ENCODE results near the gene GPX8.

The GPX8 gene

DNA sequence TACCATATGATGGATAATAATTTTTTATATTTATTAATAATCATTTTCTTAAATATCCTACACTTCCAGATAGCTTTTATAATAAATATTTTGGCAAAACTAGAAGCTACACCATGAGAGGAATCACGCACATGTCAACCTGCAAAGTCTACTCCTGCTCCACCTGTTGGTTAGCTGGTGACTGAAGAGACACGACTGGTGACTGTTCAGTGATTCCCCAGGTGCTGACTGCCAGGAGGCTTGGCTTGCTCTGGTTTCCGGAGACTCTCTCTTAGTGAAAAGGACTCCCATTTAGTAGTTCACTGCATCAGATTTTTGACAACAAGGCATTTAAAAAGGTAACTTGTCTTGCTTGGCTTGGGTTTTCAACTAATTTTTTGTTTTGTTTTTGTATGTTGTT lies 36.6 kb upstream of the GPX8 start:
- Histone ChIP-seq H2BK12ac (ENCODE audit: low read length in 2 of 2) (no peak overlapping the region), H3K9ac (ENCODE audit: low read length) (no peak overlapping the region), H3K4me2 (ENCODE audit: low read length, poor library complexity, severe bottlenecking) (no peak overlapping the region), H3K14ac (ENCODE audit: low read length in 2 of 2) (no peak overlapping the region), H3K27me3 (ENCODE audit: control insufficient read depth in 1 of 2, insufficient read depth in 1 of 2, low read length in 2 of 2) (peaks cover 0 to 13% of the 10 kb centered on the region in 2 experiments), H3K79me1 (replicated peaks; ENCODE audit: low read length, poor library complexity, severe bottlenecking) (no peaks in the 10 kb centered on the region), H3K36me3 (ENCODE audit: control insufficient read depth in 1 of 2, insufficient read depth in 2 of 2, low read depth in 1 of 2, low read length in 2 of 2) (no peaks in the 10 kb centered on the region), H3K27ac (ENCODE audit: low read length, poor library complexity, severe bottlenecking) (no peak overlapping the region), H2BK15ac (ENCODE audit: low read depth, poor library complexity, severe bottlenecking) (no peak overlapping the region), H3K4ac (ENCODE audit: low read depth in 1 of 2, low read length in 2 of 2) (no peak overlapping the region), H4K8ac (ENCODE audit: low read length) (no peak overlapping the region), H2BK5ac (ENCODE audit: low read depth, low read length, poor library complexity, severe bottlenecking) (no peak overlapping the region), H2AK5ac (ENCODE audit: low read length, severe bottlenecking) (no peak overlapping the region), H3K4me3 (ENCODE audit: insufficient read depth in 1 of 2, low read depth in 1 of 2, low read length in 2 of 2) (no peak overlapping the region), H3K4me1 (ENCODE audit: control insufficient read depth, insufficient read depth, low read depth, low read length) (no peaks in the 10 kb centered on the region), H3K18ac (ENCODE audit: low read depth in 1 of 2, low read length in 2 of 2) (no peak overlapping the region), H2BK120ac (ENCODE audit: low read depth, low read length) (no peak overlapping the region), H3K9me3 (ENCODE audit: control insufficient read depth, low read length) (no peaks in the 10 kb centered on the region), H4K91ac (ENCODE audit: low read length) (no peak overlapping the region), H2AFZ (ENCODE audit: low read depth, low read length) (no peak overlapping the region), H3K23ac (ENCODE audit: low read length in 2 of 2) (no peak overlapping the region)
- 87% methylated on average over 3 of the region's 3 CpGs for WGBS
- DNase-seq, result no peak

DNA sequence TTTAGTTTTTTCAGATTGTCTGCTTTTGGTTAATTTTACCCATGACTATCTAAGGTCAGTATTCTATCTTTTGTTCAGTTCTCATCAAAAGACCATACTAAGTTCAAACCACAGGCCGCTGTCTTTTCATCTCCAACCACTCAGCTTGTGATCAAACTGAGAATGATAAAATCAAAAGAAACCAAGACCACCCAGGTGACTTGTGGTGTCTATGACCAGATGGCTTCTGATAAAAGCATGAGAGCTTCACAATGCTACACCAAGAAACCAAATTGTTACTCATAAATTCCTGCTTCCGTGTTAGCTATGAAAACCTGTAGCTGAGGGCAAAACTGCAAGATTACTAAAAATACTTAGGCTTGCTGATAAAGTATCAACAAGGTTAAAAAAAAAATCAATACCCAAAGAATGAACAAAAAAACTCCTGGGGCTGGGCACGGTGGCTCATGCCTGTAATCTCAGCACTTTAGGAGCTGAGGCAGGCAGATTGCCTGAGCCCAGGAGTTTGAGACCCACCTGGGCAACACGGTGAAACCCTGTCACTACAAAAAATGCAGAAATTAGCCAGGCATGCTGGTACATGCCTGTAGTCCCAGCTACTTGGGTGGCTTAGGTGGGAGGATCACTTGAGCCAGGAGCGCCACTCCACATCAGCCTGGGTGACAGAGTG lies 25.8 kb upstream of the GPX8 start:
- Histone ChIP-seq H2BK12ac (ENCODE audit: low read length in 2 of 2) (no peak overlapping the region), H3K9me3 (ENCODE audit: control insufficient read depth, low read length) (peaks cover 21% of the 10 kb centered on the region), H3K27me3 (ENCODE audit: control insufficient read depth in 1 of 2, insufficient read depth in 1 of 2, low read length in 2 of 2) (peaks cover 0 to 17% of the 10 kb centered on the region in 2 experiments), H3K14ac (ENCODE audit: low read length in 2 of 2) (no peak overlapping the region), H3K36me3 (ENCODE audit: control insufficient read depth in 1 of 2, insufficient read depth in 2 of 2, low read depth in 1 of 2, low read length in 2 of 2) (no peaks in the 10 kb centered on the region), H3K4me2 (ENCODE audit: low read length, poor library complexity, severe bottlenecking) (no peak overlapping the region), H2AK5ac (ENCODE audit: low read length, severe bottlenecking) (no peak overlapping the region), H4K8ac (ENCODE audit: low read length) (no peak overlapping the region), H2AFZ (ENCODE audit: low read depth, low read length) (no peak overlapping the region), H3K4me3 (ENCODE audit: insufficient read depth in 1 of 2, low read depth in 1 of 2, low read length in 2 of 2) (no peak overlapping the region), H3K4me1 (ENCODE audit: control insufficient read depth, insufficient read depth, low read depth, low read length) (no peaks in the 10 kb centered on the region), H4K91ac (ENCODE audit: low read length) (no peak overlapping the region), H3K23ac (ENCODE audit: low read length in 2 of 2) (no peak overlapping the region), H3K9ac (ENCODE audit: low read length) (no peak overlapping the region), H2BK120ac (ENCODE audit: low read depth, low read length) (no peak overlapping the region), H3K79me1 (replicated peaks; ENCODE audit: low read length, poor library complexity, severe bottlenecking) (no peaks in the 10 kb centered on the region), H3K4ac (ENCODE audit: low read depth in 1 of 2, low read length in 2 of 2) (no peak overlapping the region), H3K27ac (ENCODE audit: low read length, poor library complexity, severe bottlenecking) (no peak overlapping the region), H2BK15ac (ENCODE audit: low read depth, poor library complexity, severe bottlenecking) (no peak overlapping the region), H2BK5ac (ENCODE audit: low read depth, low read length, poor library complexity, severe bottlenecking) (no peak overlapping the region), H3K18ac (ENCODE audit: low read depth in 1 of 2, low read length in 2 of 2) (no peak overlapping the region)
- no peak for DNase-seq
- 84% methylated on average over 4 of the region's 5 CpGs for whole genome bisulfite sequencing

DNA sequence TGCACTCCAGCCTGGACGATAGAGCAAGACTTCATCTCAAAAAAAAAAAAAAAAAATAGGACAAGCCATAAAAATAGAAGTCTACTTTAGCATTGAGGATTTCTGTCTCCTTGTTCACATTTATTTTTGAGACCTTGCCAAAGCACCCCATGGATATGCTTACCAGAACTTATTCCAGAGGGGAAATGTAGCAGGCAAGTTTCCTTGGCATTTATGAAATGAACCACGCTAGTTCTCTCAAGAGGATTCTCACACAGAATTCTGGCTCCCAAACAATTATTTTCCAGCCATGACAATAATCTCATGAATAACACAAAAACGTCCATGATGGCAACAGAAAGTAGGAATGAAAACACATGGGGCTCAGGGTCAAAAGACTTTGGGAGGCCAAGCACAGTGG lies 23.4 kb upstream of the GPX8 start:
- Histone ChIP-seq H2BK5ac (ENCODE audit: low read depth, low read length, poor library complexity, severe bottlenecking) (no peak overlapping the region), H3K36me3 (ENCODE audit: control insufficient read depth in 1 of 2, insufficient read depth in 2 of 2, low read depth in 1 of 2, low read length in 2 of 2) (no peaks in the 10 kb centered on the region)
- WGBS, result 87% methylated on average over 2 of the region's 3 CpGs

DNA sequence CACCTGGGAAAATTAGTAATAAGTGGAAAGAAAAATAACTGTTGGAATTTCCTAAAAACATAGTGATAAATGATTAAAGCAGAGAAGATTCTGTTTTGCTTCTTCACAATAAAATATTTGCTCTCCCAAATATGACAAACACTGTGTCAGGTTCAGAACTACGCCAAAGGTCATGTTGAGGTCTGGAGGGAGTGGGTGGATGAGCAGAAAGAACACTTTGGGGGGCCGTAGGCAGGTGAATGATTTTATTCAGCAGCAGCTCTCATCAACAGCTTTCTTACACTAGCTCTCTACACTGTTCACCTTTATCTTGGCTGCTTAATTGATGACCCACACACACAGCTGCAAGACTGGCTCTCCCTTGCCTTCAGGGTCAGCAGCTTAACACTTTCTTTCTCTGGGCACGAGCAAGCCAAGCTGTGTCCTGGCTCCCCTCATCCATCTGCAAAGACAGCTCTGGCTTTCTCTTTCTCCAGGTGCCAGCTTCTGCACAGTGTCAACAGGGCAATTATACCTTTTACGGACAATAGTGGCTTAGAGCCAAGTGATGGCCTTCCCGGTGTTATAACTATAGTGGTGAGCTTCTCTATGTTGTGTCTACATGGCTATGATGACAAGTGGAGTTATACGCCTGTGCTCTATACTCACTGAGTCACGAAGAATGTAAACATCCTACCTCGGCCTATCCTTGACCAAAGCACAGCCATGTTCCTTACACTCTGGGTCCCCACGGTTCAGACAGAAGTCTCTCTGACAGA lies 18.9 kb upstream of the GPX8 start:
- Histone ChIP-seq H2BK120ac (ENCODE audit: low read depth, low read length) (no peak overlapping the region), H3K4me3 (ENCODE audit: insufficient read depth in 1 of 2, low read depth in 1 of 2, low read length in 2 of 2) (no peak overlapping the region), H2BK12ac (ENCODE audit: low read length in 2 of 2) (no peak overlapping the region), H2BK5ac (ENCODE audit: low read depth, low read length, poor library complexity, severe bottlenecking) (no peak overlapping the region), H3K9me3 (ENCODE audit: control insufficient read depth, low read length) (no peaks in the 10 kb centered on the region), H3K4me1 (ENCODE audit: control insufficient read depth, insufficient read depth, low read depth, low read length) (no peaks in the 10 kb centered on the region), H3K79me1 (replicated peaks; ENCODE audit: low read length, poor library complexity, severe bottlenecking) (no peaks in the 10 kb centered on the region), H2AFZ (ENCODE audit: low read depth, low read length) (no peak overlapping the region), H3K36me3 (ENCODE audit: control insufficient read depth in 1 of 2, insufficient read depth in 2 of 2, low read depth in 1 of 2, low read length in 2 of 2) (no peaks in the 10 kb centered on the region), H3K18ac (ENCODE audit: low read depth in 1 of 2, low read length in 2 of 2) (no peak overlapping the region), H3K14ac (ENCODE audit: low read length in 2 of 2) (no peak overlapping the region), H3K27ac (ENCODE audit: low read length, poor library complexity, severe bottlenecking) (no peak overlapping the region), H3K23ac (ENCODE audit: low read length in 2 of 2) (no peak overlapping the region), H2BK15ac (ENCODE audit: low read depth, poor library complexity, severe bottlenecking) (no peak overlapping the region), H2AK5ac (ENCODE audit: low read length, severe bottlenecking) (no peak overlapping the region), H3K9ac (ENCODE audit: low read length) (no peak overlapping the region), H3K4ac (ENCODE audit: low read depth in 1 of 2, low read length in 2 of 2) (no peak overlapping the region), H4K91ac (ENCODE audit: low read length) (no peak overlapping the region), H3K4me2 (ENCODE audit: low read length, poor library complexity, severe bottlenecking) (no peak overlapping the region), H4K8ac (ENCODE audit: low read length) (no peak overlapping the region), H3K27me3 (ENCODE audit: control insufficient read depth in 1 of 2, insufficient read depth in 1 of 2, low read length in 2 of 2) (peaks cover 0 to 37% of the 10 kb centered on the region in 2 experiments)
- DNase-seq, result no peak
- 88% methylated on average over 8 of the region's 9 CpGs for WGBS

More for the DNA sequence above, 23.4 kb upstream of the GPX8 start:
- no peaks in the 10 kb centered on the region for H3K79me1 ChIP-seq (replicated peaks; ENCODE audit: low read length, poor library complexity, severe bottlenecking)
- H3K4me2 ChIP-seq (ENCODE audit: low read length, poor library complexity, severe bottlenecking), result no peak overlapping the region
- H3K18ac ChIP-seq (ENCODE audit: low read depth in 1 of 2, low read length in 2 of 2), result no peak overlapping the region
- no peaks in the 10 kb centered on the region for H3K4me1 ChIP-seq (ENCODE audit: control insufficient read depth, insufficient read depth, low read depth, low read length)
- H4K91ac ChIP-seq (ENCODE audit: low read length), result no peak overlapping the region
- no peak overlapping the region for H3K9ac ChIP-seq (ENCODE audit: low read length)
- no peak overlapping the region for H2BK12ac ChIP-seq (ENCODE audit: low read length in 2 of 2)
- H2AFZ ChIP-seq (ENCODE audit: low read depth, low read length), result no peak overlapping the region
- H3K27ac ChIP-seq (ENCODE audit: low read length, poor library complexity, severe bottlenecking), result no peak overlapping the region
- no peak overlapping the region for H2BK15ac ChIP-seq (ENCODE audit: low read depth, poor library complexity, severe bottlenecking)
- H3K14ac ChIP-seq (ENCODE audit: low read length in 2 of 2), result no peak overlapping the region
- H3K23ac ChIP-seq (ENCODE audit: low read length in 2 of 2), result no peak overlapping the region
- H3K4me3 ChIP-seq (ENCODE audit: insufficient read depth in 1 of 2, low read depth in 1 of 2, low read length in 2 of 2), result no peak overlapping the region
- H3K4ac ChIP-seq (ENCODE audit: low read depth in 1 of 2, low read length in 2 of 2), result no peak overlapping the region
- no peak overlapping the region for H4K8ac ChIP-seq (ENCODE audit: low read length)
- H2AK5ac ChIP-seq (ENCODE audit: low read length, severe bottlenecking), result no peak overlapping the region
- H3K9me3 ChIP-seq (ENCODE audit: control insufficient read depth, low read length), result peaks cover 6% of the 10 kb centered on the region
- H2BK120ac ChIP-seq (ENCODE audit: low read depth, low read length), result no peak overlapping the region
- DNase-seq, result no peak
- H3K27me3 ChIP-seq (ENCODE audit: control insufficient read depth in 1 of 2, insufficient read depth in 1 of 2, low read length in 2 of 2), result peaks cover 0 to 21% of the 10 kb centered on the region in 2 experiments

All from mesenchymal stem cell (in vitro differentiated cells and primary cell).